Esophagus muscularis mucosa (tissue), 3 donors: ENCODE measurements around the gene PKD2L2.

Source experiments
- CTCF ChIP-seq, 3 experiments: fragments of 200-600 bp in 2 of 3; fragments of 450-650 bp in 1 of 3; sonication (generic) in 2 of 3; IDR thresholded peaks; one replicate each; pipeline ENCODE4 v1.5.1; 2017 to 2019; ENCODE audit warnings: antibody characterized with exemption in 3 of 3, mild to moderate bottlenecking in 2 of 3, moderate library complexity in 1 of 3
- POLR2A ChIP-seq: fragments of 450-650 bp; IDR thresholded peaks from one replicate; pipeline ENCODE4 v1.6.1; 2017; ENCODE audit warnings: antibody characterized with exemption, moderate library complexity, mild to moderate bottlenecking, low read depth

GRCh38 chr5:137935694-137936093 lies 46.4 kb downstream of the PKD2L2 start:
- no peak for TF ChIP-seq CTCF (IDR thresholded peaks at IDR 0.05)
- no peak for TF ChIP-seq POLR2A
